ENCODE data around the gene EIF5A2.
"Not testable (repeated sequence)": the region's sequence is repeated elsewhere in the genome, so short reads cannot be mapped to it uniquely, and the experiment has no call there.

The EIF5A2 gene

GRCh38 chr3:170897978-170898377 is 10.5 kb downstream of the EIF5A2 start:
- no peak for TF ChIP-seq CTCF (IDR thresholded peaks at IDR 0.05; ENCODE audit: low read depth, low read length)
- no peak for DNase-seq (ENCODE audit: low read depth in 2 of 2)
- H3K4me3 ChIP-seq (replicated peaks in 1 of 2; ENCODE audit: low read depth in 2 of 2, low read length in 2 of 2): no peak overlapping the region

DNA sequence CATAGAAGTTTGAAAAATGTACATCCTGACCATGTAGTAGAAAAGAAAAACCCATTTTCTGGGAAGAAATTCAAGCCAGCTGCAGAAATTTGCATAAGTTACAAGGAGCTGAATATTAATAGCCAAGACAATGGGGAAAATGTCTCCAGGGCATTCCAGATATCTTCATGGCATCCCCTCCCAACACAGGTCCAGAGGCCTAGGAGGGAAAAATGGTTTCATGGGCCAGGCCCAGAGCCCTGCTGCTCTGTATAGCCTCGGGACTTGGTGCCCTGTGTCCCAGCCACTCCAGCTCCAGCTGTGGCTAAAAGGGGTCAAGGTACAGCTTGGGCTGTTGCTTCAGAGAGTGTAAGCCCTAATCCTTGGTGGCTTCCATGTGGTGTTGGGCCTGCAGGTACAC is 11.2 kb downstream of the EIF5A2 start:
- DNase-seq (ENCODE audit: low read depth in 2 of 2); H3K4me3 ChIP-seq (replicated peaks in 1 of 2; ENCODE audit: low read depth in 2 of 2, low read length in 2 of 2): not testable (repeated sequence)

GRCh38 chr3:170896781-170897180 is 11.7 kb downstream of the EIF5A2 start:
- no peak overlapping the region for H3K4me3 ChIP-seq (replicated peaks in 1 of 2; ENCODE audit: low read depth in 2 of 2, low read length in 2 of 2)
- no peak for DNase-seq (ENCODE audit: low read depth in 2 of 2)
- TF ChIP-seq CTCF (IDR thresholded peaks at IDR 0.05; ENCODE audit: low read depth, low read length): no peak

DNA sequence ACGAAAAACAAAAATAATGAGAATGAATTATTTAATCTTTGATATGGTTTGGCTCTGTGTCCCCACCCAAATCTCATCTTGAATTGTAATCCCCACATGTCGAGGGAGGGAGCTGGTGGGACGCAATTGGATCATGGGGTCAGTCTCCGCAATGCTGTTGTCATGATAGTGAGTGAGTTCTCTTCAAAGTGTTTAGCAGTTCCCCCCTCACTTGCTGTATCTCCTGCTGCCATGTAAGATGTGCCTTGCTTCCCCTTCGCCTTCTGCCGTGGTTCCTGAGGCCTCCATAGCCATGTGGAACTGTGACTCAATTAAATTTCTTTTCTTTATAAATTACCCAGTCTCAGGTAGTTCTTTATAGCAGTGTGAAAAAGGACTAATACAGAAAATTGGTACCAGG is 12.1 kb downstream of the EIF5A2 start:
- not testable (repeated sequence) for DNase-seq (ENCODE audit: low read depth in 2 of 2); H3K4me3 ChIP-seq (replicated peaks in 1 of 2; ENCODE audit: low read depth in 2 of 2, low read length in 2 of 2)

GRCh38 chr3:170893895-170894294 is 14.5 kb downstream of the EIF5A2 start:
- DNase-seq (ENCODE audit: low read depth in 2 of 2): no peak
- TF ChIP-seq CTCF (IDR thresholded peaks at IDR 0.05; ENCODE audit: low read depth, low read length): no peak
- no peak overlapping the region for H3K4me3 ChIP-seq (replicated peaks in 1 of 2; ENCODE audit: low read depth in 2 of 2, low read length in 2 of 2)

DNA sequence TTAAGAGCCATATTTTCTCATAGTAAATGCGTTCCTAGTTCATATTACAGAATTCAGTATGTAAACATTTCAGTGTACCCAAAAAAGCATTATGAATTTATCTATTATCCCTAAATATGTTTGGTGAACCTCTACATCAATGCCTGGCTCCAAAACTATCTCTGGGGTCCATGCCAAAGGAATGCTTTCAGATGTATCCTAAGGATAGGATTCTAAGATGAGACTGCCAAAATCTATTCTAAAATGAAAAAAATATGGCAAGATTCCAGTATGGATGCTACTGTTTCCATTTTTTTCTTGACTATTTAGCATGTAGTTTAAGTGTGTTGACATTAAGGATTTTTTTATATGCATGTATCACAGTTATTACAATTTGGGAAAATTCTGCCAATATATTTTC is 18.8 kb downstream of the EIF5A2 start:
- no peak for TF ChIP-seq CTCF (IDR thresholded peaks at IDR 0.05; ENCODE audit: low read depth, low read length)
- no peak for DNase-seq (ENCODE audit: low read depth in 2 of 2)

GRCh38 chr3:170889132-170889531 is 19.3 kb downstream of the EIF5A2 start:
- no peak for TF ChIP-seq CTCF (IDR thresholded peaks at IDR 0.05; ENCODE audit: low read depth, low read length)
- no peak overlapping the region for H3K4me3 ChIP-seq (replicated peaks in 1 of 2; ENCODE audit: low read depth in 2 of 2, low read length in 2 of 2)
- DNase-seq (ENCODE audit: low read depth in 2 of 2): no peak

More for the DNA sequence above, 18.8 kb downstream of the EIF5A2 start:
- H3K4me3 ChIP-seq (replicated peaks in 1 of 2; ENCODE audit: low read depth in 2 of 2, low read length in 2 of 2): no peak overlapping the region

GRCh38 chr3:170884109-170884930 is 24.1 kb downstream of the EIF5A2 start:
- not testable (repeated sequence) for H3K4me3 ChIP-seq (replicated peaks in 1 of 2; ENCODE audit: low read depth in 2 of 2, low read length in 2 of 2); DNase-seq (ENCODE audit: low read depth in 2 of 2)

DNA sequence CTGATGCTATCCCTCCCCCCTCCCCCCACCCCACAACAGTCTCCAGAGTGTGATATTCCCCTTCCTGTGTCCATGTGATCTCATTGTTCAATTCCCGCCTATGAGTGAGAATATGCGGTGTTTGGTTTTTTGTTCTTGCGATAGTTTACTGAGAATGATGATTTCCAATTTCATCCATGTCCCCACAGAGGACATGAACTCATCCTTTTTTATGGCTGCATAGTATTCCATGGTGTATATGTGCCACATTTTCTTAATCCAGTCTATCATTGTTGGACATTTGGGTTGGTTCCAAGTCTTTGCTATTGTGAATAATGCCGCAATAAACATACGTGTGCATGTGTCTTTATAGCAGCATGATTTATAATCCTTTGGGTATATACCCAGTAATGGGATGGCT is 29.7 kb downstream of the EIF5A2 start:
- DNase-seq (ENCODE audit: low read depth in 2 of 2); H3K4me3 ChIP-seq (replicated peaks in 1 of 2; ENCODE audit: low read depth in 2 of 2, low read length in 2 of 2): not testable (repeated sequence)

DNA sequence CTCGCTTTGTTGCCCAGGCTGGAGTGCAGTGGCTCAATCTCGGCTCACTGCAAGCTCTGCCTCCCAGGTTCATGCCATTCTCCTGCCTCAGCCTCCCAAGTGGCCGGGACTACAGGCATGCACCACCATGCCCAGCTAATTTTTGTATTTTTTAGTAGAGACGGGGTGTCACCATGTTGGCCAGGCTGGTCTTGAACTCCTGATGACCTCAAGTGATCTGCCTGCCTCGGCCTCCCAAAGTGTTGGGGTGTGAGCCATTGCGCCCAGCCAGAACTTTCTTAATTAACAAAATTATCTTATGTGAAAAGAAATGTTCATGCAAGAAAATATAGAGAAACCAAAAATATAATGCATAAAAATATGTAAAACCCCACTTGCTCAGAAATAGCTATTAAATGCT is 31.1 kb downstream of the EIF5A2 start:
- not testable (repeated sequence) for DNase-seq (ENCODE audit: low read depth in 2 of 2); H3K4me3 ChIP-seq (replicated peaks in 1 of 2; ENCODE audit: low read depth in 2 of 2, low read length in 2 of 2)

Data from cardiac fibroblast (primary cell).